Epithelial cell of proximal tubule (primary cell): Measurements from ENCODE around the gene WDR48. TPM values are rescaled to one million over a fixed set of nuclear protein-coding genes. Genes with fewer than 3 reads are reported as not detected.

Source experiments
- DNase-seq: peaks from one replicate; pipeline ENCODE4 v3.0.0-alpha.2; 2011; ENCODE audit warnings: low read depth
- H3K4me3 ChIP-seq: 2 replicates; pipeline ENCODE4 v1.5.1; 2011; ENCODE audit warnings: low read depth, mild to moderate bottlenecking, low read length
- total RNA-seq: library from RNA; depleted of rRNA; stranded (reverse); fragments of >200 nt; gene quantifications from 2 replicates; pipeline ENCODE4 v1.2.3, GENCODE V29; 2015
- TF ChIP-seq, protein P1 (sequence below): conservative IDR thresholded peaks from 2 replicates; pipeline ENCODE4 v1.5.1; 2012; ENCODE audit warnings: low read depth, mild to moderate bottlenecking, low read length

WDR48 gene
- total RNA-seq, 1 donor from 2014 or later, result 29.5 TPM

DNA sequence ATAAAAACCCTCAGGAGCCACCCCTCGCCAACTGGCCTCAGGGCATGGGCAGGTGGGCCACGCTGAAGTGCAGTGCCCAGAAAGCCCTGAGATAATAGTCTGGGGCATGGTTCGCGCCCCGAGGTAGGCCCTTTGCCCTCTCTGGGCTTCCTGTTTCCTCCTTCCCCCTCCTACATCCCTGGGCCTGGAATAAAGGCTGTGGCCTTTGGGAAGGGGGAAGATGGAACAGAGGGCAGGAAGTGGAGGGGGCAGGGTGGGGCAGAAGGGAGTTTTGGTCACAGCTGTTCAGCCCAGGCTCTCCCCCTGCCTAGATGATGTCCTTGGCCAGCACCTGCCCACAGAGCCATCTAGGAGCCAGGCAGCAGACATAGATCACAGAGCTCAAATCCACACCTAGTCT, 90.3 kb downstream of the WDR48 start:
- H3K4me3 ChIP-seq, result no peak overlapping the region
- DNase-seq, result no peak
- TF ChIP-seq, protein P1, sequence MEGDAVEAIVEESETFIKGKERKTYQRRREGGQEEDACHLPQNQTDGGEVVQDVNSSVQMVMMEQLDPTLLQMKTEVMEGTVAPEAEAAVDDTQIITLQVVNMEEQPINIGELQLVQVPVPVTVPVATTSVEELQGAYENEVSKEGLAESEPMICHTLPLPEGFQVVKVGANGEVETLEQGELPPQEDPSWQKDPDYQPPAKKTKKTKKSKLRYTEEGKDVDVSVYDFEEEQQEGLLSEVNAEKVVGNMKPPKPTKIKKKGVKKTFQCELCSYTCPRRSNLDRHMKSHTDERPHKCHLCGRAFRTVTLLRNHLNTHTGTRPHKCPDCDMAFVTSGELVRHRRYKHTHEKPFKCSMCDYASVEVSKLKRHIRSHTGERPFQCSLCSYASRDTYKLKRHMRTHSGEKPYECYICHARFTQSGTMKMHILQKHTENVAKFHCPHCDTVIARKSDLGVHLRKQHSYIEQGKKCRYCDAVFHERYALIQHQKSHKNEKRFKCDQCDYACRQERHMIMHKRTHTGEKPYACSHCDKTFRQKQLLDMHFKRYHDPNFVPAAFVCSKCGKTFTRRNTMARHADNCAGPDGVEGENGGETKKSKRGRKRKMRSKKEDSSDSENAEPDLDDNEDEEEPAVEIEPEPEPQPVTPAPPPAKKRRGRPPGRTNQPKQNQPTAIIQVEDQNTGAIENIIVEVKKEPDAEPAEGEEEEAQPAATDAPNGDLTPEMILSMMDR, result no peak

GRCh38 chr3:39143051-39143885, 91.5 kb downstream of the WDR48 start:
- TF ChIP-seq, protein P1, result no peak
- no peak for DNase-seq
- no peak overlapping the region for H3K4me3 ChIP-seq

GRCh38 chr3:39144095-39144747, 92.4 kb downstream of the WDR48 start:
- no peak overlapping the region for H3K4me3 ChIP-seq
- TF ChIP-seq, protein P1, result no peak
- DNase-seq, result no peak

GRCh38 chr3:39144748-39145380, 93.0 kb downstream of the WDR48 start:
- no peak for DNase-seq
- TF ChIP-seq, protein P1, result no peak
- no peak overlapping the region for H3K4me3 ChIP-seq

DNA sequence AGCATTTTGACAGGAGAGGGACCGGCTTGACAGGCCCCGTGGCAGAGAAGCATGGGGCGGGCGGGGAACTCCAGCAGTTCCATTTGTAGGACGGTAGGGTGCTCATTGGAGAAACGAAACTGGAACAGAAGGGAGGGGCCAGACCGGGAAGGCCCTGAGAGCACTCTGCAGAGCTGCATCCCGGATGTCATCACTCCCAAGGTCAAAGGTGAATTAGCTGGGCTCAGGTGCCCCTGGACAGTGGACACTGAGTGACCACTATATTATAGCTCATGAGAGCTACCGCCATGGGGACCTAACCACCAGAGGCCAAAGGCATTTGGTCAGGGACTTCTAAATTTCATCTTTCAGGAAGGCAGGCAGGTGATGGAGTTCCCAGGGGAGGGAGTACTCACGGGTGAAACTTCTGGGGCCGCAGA, 94.3 kb downstream of the WDR48 start:
- TF ChIP-seq, protein P1, result no peak
- H3K4me3 ChIP-seq, result no peak overlapping the region
- no peak for DNase-seq

Other genes with a start within 250 kb of the WDR48 start
- gene SCN10A, start 235.8 kb upstream of the WDR48 start, total RNA-seq, result not detected in 2 replicates
- not detected in 2 replicates for gene SCN11A, start 72 bp upstream of the WDR48 start, total RNA-seq
- gene GORASP1, start 55.6 kb downstream of the WDR48 start, total RNA-seq, result 17.6 and 38.8 TPM in 2 replicates
- 0.58 and 0.86 TPM in 2 replicates for gene TTC21A, start 55.7 kb downstream of the WDR48 start, total RNA-seq
- gene CSRNP1, start 101.6 kb downstream of the WDR48 start, total RNA-seq, result 11.5 and 12.7 TPM in 2 replicates
- 0.12 TPM in 1 of 2 replicates, not detected in the other for gene XIRP1, start 140.6 kb downstream of the WDR48 start, total RNA-seq
- not detected in 2 replicates for gene CX3CR1, start 228.0 kb downstream of the WDR48 start, total RNA-seq